Measurements from ENCODE around the gene RBBP8NL.

Gene RBBP8NL, protein sequence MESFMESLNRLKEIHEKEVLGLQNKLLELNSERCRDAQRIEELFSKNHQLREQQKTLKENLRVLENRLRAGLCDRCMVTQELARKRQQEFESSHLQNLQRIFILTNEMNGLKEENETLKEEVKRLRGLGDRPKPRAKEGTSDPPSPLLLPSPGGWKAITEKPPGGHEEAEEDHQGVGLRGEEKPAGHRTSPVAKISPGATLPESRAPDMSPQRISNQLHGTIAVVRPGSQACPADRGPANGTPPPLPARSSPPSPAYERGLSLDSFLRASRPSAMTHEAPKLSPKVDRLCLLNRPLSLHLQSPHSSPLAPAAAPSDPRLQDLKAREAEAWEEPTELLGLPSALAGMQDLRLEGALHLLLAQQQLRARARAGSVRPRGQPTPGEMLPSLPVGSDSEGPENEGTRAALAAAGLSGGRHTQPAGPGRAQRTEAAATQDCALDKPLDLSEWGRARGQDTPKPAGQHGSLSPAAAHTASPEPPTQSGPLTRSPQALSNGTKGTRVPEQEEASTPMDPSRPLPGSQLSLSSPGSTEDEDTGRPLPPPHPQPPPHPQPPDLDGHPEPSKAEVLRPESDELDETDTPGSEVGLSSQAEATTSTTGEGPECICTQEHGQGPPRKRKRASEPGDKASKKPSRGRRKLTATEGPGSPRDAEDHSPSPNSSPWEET

DNA sequence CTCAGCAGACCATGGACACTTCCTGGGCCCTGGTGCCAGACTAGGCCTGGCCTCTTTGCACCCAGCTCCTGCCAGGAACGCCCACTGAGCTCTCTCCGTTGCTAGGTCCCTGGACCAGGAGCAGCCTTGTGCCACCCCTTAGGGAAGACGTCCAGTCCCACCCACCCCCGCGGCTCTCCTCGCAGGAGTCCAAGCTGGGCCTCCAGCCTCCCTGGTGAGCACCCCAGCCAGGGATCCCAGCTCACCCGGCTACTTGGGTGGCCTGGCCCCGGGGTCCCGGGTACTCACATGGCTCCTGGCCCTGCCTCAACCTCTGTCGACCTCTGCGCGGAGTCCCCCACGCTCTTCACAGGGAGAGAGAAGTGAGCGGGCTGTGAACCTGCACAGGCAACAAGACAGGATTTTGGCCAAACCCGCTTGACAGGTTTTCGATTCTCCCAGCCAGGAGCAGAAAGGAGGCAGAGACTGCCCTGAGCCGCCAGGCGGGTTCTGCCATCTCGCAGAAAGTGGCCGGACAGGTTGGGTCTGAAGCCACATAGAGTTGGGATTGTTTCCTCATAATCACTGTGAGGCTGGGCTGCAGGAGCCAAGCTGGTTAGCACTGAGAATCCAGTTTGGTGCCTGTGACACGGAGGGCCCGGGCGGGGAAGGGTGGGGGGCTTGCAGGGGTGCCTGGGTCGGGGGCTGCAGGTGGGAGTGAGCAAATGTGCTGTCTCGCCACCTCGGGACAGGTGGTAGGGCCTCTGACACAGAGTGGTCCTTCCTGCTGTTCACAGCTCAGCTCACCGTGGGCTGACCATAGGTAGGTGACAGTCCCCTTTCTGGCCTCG is at the start of gene RBBP8NL:
RBBP8NL (minus strand) TSS at position 368 of the 830 bp plus-strand sequence. CDS start 7,892 bp downstream, outside the sequence.
- no peak for DNase-seq (ENCODE audit: low read depth in 4 of 4, low spot score in 1 of 4)

DNA sequence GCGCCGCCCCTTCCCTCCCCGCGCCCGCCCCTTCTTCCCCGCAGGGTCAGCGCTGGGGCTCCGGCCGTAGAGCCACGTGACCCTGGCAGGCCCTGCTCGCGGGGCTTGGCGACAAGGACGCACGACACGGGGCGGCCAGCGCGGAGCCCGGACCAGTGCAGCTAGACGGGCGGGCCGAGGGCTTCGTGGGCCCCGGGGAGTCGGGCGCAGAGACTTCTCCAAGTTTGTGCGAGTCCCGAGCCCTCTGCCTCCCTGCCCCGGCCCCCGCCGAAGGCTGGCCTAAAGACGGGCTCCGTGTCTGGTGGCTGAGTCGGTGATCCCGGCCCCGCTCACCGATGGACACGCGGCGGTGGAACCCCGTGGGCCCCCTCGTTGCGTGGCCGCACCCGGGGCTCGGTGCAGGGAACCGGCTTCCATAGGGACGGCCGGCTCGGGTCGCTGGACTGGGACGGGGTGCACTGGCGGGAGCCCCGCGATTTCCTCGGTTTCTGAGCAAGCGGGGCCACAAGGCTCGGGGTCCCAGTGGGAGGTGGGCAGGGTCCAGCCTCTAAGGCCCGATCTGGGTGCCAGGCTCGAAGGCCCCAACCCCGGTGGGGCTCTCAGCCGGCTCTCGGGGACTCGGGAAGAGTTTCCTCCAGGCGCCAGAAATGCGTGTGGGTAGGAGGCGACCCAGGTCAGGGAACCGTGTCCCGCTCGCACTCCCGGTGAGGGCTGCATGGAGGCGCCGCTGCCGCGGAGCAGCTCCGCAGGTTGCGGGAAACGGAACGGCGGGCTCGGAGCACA is 48.9 kb upstream of the RBBP8NL start:
- DNase-seq (ENCODE audit: low read depth in 4 of 4, low spot score in 1 of 4), result no peak

DNA sequence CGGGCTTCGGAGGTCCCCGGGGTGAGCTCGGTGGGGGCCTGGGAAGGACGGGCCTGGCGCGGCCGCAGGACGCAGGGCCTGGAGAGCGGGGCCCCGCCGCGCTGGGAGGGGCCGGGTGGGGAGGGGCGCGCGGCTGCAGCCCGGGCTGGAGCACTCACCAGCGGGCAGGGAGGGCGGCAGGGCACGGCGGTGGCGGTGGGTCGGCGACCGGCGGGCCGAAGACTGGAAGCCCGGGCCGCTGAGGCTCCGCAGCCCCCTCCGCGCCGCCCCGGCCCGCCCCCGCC is 48.4 kb upstream of the RBBP8NL start, which contains the start of gene GATA5:
GATA5 (minus strand) TSS at position 224 of the 284 bp plus-strand sequence. CDS start 474 bp downstream, outside the sequence.
- no peak for DNase-seq (ENCODE audit: low read depth in 4 of 4, low spot score in 1 of 4)

DNA sequence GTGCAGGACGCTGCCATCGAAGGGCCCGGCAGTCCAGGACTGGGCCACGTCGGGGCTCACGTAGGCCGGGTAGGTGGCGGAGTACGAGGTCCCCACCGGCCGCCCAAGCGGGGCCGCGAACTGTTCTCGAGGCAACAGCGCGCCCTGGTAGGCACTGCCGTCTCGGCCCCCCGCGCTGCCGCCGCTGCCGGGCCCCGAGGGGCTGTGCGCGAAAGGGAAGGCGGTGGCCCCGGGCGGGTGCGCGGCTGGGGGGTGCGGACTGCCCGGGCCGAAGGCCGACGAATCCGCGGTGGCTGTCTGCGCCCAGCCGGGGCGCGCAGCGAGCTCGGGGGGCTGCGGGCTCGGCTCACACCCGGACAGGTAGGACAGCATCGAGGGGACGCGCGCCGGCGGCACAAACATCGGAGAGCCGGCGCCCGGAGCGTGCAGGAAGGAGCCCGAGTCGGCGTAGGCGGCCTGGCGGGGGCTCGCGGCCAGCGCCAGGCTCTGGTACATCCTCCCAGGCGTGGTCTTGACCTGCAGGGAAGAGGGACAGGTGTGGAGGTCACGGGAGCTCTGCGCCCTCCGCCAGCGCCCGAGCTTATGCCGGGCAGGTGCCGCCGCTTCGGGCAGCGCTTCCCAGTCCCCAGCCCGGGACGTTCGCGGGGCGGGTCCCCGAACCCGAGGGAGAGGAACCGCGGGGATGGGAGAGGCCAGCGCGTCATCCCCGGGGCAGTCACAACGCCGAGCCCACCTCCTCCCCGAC is 47.9 kb upstream of the RBBP8NL start:
- DNase-seq (ENCODE audit: low read depth in 4 of 4, low spot score in 1 of 4), result no peak

DNA sequence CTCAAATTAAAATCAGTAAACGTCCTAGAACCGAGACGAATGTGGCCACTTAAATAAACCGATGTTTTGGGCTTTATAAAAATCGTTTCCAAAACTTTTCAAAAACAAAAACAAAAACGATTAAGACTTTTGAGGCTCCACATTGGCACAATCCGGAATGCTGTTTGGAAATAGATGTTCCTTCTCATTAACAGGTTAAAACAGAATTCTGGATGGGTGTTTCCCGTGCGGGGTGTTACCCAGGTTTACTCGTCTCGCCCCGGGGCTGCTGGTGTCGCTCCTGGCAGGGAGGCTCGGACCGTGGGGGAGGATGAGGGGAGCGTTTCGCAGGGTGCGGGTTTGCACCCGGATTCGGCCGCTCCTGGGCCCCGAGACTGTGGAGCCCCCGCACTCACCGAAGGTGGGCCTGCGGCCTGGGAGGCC is 47.3 kb upstream of the RBBP8NL start:
- DNase-seq (ENCODE audit: low read depth in 4 of 4, low spot score in 1 of 4), result no peak

DNA sequence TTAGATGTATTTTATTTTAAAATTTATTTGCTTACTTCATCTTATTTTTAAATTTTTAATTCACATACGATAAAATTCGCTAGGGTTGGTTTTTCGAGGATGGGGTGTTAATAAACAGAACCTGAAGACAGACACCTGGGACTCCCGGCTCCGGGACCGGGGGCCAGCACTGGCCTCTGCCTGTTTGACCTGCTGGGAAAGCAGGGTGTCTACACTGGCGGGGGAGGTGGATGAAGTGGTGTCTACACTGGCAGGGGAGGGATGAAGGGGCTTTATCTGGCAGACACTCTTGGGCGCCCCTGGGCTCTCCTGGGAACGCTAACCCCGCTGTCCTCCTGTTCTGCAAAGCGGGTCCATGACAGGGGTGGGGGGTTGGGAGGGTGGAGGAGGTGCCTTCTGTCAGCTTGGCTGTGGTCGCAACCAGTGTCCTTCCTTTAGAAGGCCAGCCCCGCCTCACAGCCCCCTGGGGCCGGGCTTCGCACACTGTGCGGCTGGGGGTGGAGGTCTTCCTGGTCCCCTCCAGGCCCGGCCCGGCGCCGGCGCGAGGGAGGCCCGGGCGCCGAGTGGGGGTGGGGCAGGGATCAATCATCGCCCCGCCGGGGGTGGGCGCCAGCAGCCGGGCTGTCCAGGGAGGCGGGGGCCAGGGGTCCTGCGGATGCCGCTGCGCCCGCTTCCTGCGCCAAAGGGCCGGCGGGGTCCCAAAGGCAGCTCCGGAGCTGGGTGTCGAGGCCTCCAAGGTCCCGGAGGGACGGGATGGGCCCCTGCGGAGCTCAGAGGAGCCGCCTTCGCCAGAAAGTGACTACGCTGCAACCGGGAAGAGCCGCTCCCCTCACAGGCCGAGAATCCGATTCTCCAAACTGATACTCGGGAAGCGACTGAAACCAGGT is 46.6 kb upstream of the RBBP8NL start:
- no peak for DNase-seq (ENCODE audit: low read depth in 4 of 4, low spot score in 1 of 4)

DNA sequence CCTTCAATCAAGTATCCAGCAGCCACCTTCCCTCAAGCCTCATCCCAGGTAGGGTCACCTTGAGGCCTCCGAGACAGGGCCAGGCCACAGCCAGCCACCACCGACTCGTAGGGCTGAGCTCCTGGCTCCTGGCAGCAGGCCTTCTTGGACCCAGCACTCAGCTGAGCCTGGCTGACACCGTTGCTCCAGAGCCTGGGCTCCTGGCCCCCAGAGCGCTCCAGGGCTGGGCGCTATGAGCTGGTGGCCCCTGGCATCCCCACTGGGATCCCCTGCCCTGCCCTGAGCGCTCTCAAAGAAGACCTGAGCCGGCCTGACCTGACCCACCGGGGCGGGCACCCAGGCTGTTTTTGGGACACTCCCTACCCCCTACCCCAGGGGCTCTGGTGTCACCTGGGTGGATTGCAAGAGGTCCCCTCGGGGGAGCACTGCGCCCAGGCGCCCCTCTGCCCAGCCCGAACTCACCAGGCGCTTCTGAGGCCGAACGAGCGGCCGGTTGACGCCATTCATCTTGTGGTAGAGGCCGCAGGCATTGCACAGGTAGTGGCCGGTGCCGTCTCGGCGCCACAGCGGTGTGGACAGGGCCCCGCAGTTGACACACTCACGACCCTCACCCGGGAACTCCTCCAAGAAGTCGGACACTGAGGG is 45.7 kb upstream of the RBBP8NL start:
- no peak for DNase-seq (ENCODE audit: low read depth in 4 of 4, low spot score in 1 of 4)

DNA sequence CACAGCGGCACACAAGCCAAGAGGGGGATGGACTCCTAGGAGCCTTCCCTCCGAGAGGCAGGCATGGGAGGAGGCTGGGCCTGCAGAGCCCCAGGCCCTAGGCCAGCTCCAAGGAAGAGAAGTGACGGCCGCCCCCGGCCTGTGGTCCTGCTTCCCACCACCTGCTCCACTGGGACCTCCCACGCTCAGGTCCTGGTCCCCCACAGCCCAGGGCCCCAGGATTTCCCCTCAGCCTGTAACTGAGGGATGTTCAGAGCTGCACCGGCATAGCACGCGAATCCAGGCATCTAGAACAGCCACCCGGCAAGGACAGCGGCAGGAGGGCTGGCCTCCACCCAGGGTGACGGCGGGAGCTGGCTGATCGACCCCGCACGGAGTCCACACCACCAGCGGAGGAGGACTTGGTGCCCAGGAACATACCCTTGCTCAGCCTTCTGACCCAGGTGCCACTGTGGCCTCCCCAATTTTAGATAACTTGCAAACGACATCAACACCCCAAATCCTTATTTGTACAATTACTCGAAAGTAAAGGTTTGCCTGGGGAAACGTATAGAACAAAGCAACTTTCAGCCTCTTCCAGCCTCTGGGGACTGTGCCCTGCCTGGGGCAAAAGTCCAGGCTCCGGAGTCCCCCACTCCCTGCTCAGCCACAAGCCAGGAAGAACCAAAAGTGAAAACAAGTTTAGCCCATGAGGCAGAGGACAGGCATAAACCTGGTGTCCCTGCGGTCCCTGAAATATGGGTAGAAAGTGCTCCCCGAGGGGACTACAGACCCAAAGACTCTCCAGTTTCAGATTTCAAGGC is 45.0 kb upstream of the RBBP8NL start:
- DNase-seq (ENCODE audit: low read depth in 4 of 4, low spot score in 1 of 4), result no peak

DNA sequence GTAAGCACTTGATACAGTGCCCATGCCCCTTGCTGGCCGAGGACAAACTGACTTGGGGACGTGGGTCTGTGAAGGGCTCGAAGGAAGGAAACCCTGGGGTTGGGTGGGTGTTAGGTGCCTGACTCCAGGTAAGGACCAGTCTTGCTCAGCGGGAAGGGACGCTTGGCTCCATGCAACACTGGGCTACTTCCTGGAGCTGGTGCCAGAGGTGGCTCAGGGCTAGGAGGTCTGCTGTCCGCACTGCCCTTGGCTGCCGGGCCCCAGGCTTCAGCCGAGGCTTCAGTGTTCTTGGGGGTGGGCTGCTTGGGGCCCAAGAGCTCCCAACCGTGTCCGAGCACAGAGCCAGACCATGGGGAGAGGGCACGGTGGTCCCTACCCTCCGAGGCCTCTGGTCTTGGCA is 43.1 kb upstream of the RBBP8NL start:
- DNase-seq (ENCODE audit: low read depth in 4 of 4, low spot score in 1 of 4), result no peak

DNA sequence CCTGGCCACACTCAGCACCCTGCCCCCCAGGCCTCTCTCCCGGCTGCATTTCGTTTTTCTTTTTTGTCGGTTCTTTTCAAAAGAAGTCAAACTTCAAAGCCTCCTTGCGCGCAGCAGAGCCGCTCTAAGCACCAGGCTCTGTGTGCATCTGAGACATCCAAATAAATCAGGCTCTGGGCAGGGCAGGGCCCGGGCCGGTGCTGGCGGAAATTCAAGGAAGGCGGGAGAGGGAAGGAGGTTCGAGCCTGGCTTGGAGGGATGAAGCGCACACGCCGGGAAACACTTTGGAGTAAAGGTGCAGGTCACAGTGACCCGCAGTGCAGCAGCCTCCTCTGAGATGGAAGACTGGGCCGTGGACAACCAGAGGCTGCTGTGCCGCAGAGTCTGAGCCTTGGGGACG is 42.7 kb upstream of the RBBP8NL start:
- DNase-seq (ENCODE audit: low read depth in 4 of 4, low spot score in 1 of 4), result no peak

DNA sequence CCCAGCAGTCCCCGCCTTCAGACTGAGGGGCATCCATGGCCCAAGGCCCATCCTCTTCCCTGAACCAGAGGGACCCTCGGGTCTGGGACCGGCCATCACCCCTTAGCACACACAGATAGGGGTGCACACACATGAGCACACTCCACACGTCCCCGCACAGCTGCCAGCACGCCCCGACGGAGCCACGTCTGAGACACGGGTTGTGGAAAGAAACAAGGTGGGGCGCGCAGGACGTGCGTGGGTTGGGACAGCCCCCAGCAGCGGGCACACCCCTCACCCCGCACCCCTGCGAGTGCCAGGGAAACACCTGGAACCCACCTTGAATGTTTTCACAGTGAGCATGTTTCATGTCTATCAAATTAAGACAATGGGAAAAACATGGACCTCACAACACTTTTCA is 42.0 kb upstream of the RBBP8NL start:
- DNase-seq (ENCODE audit: low read depth in 4 of 4, low spot score in 1 of 4), result no peak

DNA sequence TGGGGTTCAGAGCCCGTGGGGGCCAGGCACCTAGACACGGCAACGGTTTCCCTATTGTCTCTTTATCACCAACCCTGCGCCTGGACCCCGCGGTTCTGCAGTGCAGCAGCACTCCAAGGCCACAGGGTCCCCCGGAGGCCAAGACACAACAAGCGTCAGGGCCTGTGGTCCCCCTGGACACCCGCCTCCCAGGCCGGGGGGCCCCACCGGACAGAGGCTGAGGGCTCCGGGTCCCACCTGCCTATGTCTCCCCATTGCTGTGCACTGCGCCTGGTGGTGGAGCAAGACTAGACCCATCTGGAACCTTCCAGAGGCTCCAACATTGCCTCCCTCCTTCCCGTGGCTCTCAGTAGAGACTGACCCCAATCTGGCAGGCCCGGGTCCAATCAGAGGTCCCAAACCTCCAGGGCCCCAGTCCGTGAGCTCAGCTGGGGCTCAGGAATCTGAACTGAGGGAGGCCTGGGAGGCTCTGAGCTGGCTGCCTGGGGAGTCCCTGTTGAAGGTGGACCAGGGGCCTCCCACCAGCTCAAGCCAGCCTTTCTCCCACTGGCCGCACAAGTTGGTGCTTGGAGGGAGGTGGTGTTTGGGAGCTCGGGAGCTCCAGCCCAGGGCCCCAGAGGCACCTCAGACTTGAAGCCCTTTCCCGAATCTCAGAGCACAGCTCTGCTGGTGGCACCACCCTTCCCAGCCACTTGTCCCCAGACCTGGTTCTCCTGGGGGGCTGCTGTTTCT is 39.6 kb upstream of the RBBP8NL start:
- DNase-seq (ENCODE audit: low read depth in 4 of 4, low spot score in 1 of 4), result no peak

DNA sequence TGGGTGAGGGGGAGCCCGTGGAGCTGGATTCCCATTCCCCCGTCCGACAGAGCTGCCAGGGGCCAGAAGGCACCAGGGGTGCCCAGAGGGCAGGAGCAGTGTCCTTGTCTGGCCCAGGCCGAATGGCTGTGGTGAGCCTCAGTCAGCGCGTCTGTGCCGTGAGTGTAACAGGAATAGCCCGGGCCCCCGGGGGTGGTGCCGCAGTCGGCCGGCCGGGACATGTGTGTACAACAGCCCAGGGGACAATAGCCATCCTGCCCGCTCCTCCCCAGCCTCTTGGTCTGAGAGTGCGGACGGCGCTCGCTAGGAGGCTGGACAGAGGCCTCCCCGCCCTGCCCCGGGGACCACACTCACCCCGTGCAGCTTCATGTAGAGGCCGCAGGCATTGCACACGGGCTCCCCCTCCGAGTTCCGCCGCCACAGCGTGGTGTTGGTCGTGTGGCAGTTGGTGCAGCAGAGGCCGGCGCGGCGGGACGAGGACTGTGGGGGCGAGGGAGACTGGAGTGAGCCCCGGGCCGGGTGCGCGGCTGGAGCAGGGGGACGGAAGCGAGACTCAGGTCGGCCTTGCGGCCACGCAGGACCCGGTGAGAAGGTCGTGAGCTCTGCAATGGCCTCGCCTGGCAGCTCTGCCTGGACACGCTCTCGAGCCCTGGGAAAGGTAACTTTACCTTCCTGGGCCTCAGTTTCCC is 38.9 kb upstream of the RBBP8NL start:
- no peak for DNase-seq (ENCODE audit: low read depth in 4 of 4, low spot score in 1 of 4)

DNA sequence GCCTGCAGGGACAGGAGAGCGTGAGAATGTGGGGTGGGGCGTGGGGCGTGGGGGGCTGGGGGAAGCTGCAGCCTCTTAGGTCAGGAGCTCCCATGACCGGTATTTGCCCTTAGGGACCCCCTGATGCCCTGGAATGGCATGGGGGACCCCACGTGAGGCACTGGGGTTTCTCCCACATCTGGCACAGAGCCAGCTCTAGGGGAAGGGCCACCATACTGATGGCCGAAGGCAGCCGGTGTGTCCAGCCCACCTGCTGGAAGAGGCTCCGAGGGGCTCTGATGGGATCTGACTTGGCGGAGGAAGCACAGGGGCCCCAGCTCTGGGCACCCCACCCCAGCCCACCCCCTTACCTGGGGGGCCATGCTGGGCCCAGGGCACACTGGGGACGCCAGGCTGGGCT is 37.7 kb upstream of the RBBP8NL start:
- DNase-seq (ENCODE audit: low read depth in 4 of 4, low spot score in 1 of 4), result no peak

DNA sequence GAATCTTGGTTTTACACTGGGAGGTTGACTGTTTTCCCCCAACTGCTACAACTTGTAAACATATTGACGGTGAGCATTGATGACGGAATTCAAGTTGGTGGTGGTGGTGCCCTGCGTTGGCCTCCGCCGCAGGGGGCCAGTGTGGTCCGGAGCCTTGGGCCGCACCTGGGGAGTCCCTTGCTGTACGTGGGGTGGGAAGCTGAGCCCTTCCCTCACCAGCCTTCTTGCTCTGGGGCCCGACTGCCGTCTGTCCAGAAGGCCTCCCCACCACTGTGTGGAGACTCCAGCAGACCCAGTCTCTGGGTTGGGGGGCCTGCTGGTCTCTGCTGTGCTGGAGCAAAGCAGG is 37.1 kb upstream of the RBBP8NL start:
- DNase-seq (ENCODE audit: low read depth in 4 of 4, low spot score in 1 of 4), result no peak

DNA sequence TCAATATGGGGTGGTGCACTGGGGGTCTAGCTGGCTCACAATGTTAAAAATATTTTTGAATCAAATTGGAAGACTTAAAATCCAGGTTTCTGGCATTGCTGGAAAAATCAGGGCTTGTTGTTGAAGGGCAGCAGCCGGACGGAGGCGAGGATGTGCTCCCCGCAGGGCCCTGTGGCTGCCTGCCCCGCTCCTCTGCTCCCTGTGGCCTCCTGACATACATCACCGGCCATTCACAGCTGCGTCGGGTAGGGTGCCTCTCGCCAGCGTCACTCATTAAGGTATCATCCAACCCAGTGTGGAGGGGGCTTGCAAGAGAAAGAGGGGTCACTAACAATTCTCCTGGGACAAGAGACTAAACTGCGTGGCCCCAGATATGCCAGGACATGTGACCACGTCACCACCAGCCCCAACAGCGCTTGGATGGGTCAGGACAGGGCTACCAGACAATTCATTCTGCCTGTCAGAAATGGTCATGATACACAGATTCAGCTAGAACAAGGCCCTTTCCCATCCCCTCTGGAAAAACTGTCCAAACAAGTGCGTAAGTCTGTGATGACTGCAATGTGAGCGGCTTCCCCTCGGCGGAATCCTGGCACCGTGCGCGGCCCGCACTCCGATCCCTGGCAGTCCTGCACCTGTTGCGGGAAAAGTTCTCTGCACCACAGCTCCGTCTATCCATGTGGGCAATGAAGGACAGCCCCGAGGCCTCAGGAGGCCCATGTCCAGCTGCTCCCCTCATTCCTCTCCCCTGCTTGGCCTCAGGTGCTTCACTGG is 36.5 kb upstream of the RBBP8NL start:
- DNase-seq (ENCODE audit: low read depth in 4 of 4, low spot score in 1 of 4), result no peak
